ENCODE measurements around the gene PRKG2. TPM values are rescaled to one million over a fixed set of nuclear protein-coding genes. Genes with fewer than 3 reads are reported as not detected.
"Not testable (repeated sequence)": the region's sequence is repeated elsewhere in the genome, so short reads cannot be mapped to it uniquely, and the experiment has no call there.

PRKG2 gene, protein sequence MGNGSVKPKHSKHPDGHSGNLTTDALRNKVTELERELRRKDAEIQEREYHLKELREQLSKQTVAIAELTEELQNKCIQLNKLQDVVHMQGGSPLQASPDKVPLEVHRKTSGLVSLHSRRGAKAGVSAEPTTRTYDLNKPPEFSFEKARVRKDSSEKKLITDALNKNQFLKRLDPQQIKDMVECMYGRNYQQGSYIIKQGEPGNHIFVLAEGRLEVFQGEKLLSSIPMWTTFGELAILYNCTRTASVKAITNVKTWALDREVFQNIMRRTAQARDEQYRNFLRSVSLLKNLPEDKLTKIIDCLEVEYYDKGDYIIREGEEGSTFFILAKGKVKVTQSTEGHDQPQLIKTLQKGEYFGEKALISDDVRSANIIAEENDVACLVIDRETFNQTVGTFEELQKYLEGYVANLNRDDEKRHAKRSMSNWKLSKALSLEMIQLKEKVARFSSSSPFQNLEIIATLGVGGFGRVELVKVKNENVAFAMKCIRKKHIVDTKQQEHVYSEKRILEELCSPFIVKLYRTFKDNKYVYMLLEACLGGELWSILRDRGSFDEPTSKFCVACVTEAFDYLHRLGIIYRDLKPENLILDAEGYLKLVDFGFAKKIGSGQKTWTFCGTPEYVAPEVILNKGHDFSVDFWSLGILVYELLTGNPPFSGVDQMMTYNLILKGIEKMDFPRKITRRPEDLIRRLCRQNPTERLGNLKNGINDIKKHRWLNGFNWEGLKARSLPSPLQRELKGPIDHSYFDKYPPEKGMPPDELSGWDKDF
- 1 to 10 TPM in 2 of 3 donors, under 1 TPM in 1; 0.99 to 2.7 (median 2.0) TPM for polyA plus RNA-seq (ENCODE audit: insufficient read length in 3 of 3)

DNA sequence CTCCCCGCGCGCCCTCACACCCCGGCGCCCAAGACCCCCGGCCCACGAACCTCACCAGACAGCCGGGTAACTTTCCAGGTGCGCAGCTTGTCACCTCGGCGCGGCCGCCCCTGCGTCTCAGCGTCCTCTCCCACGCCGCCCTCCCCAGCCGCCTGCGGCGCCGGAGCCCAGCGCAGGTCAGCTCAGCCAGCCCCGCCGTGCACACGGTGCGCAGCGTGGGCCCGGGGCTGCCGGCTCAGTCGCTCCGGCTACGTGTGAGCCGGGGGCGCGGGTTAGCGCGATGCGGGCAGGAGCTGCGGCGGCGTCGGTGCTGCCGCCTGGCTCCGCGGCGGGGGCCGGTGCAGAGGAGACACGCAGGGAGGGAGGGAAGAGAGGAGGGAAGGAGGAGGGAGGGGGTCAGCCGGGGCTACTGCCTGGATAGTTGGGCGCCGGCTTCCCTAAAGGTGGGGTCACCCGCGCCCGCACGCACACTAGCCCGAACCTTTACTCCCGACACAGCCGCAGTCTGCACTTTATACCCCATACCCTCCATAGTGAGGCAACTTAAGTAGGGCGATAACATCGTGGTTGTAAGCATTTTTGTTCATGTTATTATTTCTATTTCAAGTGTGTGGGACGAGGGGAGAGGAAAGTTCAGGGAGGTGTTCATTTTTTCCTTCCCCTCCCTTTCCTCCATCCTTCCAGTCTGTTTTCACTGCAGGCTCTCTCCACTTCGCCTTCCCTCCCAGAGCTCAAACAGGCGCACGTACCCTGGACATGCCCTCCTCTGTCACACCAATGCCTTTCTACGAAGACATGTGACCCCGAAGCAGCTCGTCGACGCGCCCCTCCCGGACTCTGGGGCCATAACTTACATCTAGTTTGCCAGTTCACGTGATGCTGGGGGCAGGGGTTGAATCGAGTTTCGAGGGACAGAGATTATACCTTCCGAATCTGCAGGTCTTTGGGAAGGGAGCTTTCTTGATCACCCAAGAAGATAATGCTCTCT is at the start of gene PRKG2:
Gene PRKG2 (minus strand): TSS at position 342 of the 988 bp plus-strand sequence. CDS start 10,175 bp downstream, outside the sequence.
- peak in 1 of 3 donors; percentile 7 for DNase-seq (ENCODE audit: low read depth in 3 of 3, low spot score in 2 of 3)

DNA sequence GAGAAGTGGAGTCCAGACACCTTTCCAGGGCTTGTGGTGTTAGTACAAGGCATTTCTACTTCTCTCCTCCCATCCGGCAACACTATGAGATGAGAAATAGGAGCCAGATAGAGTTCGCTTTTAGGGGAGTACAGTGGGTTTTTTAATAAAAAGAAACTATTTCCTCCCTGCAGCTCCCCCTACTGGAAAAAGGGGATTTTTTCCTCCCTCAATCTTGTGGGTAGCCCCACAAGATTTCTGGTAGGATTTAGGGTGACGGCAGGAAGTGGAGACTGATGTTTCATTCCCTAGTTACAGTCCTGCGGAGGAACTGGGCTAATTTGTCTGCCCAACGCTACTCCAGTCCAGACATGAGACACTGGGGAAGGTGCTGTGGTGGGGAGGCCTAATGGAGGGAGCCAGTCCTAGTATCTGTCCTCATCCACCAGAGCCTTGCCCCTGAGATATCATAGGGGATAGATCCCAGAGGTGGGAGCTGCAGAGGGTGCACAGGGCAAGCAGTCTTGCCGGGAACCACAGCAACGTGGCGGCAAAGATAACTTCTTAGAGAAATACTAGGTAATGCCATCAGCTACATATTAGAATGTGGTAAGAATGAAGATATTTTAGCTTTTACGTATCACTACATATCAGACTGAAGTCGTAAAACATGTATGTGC is 45.5 kb upstream of the PRKG2 start:
- no peak for DNase-seq (ENCODE audit: low read depth in 3 of 3, low spot score in 2 of 3)

DNA sequence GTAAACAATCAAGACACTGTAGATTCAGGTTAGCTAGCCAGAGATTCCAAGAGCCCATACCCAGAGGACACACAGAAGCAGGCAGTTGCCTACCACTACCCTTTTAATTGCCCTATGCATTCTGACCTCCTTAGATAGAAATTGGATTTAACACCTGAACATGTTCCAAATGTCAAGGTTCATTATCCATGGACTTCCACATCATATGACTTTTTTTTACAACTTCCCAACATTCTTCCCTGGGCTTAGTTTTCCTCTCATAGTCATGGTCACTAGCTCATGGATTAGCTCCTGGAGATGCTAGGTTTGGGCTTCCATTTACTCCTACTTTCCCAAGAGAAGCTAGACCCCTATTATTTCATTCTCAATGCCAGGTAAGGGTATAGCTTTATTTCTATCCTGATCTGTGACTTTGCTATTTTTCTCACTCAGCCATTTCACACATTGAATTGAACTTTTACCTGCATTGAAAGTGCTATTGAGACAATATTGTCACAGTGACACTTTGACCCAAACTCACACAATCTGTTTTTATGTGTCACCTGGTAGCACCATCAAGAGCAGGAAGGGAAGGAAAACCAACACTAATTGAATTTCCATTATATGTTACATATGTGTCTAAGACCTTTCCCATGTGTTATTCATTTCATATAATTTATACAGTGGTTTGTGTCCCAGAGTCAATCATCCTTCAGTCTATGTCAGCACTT is 44.0 kb upstream of the PRKG2 start:
- no peak for DNase-seq (ENCODE audit: low read depth in 3 of 3, low spot score in 2 of 3)

DNA sequence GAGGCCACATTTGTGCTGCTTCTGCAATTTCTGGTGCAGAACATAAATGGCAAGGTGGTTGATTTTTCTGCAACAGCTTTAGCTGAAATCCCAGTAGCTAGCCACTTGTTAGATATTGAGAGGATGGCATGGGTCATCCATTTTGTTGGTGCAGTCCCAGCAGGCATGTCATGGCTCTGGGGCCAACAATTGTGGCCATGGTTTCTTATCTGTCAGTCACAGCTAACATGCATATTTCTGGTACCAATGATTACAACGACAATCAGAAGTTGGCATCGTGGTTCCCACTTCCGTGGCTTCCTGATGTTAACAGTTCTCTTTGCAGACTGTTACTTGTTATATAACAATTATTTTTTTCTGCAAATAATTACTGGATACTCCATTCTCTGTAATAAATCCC is 42.8 kb upstream of the PRKG2 start:
- DNase-seq (ENCODE audit: low read depth in 3 of 3, low spot score in 2 of 3): no peak

DNA sequence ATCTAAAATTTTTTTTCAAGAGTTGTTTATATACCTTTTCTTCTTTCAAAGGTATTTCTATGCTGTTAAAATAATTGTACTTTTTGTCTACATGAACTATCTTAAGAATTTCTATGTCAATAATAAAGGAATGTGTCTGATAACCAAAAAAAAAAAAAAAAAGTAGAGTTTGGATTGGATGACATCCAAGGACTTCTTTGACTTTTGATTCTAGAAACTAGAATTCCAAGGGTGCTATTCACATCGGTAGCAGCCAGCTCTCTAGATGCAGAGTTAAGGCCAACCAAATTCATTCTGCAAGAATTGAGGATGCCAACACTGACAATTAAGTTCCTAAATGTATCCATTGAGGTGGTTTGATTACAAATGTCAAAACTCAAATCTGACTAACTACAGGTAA is 42.0 kb upstream of the PRKG2 start:
- no peak for DNase-seq (ENCODE audit: low read depth in 3 of 3, low spot score in 2 of 3)

DNA sequence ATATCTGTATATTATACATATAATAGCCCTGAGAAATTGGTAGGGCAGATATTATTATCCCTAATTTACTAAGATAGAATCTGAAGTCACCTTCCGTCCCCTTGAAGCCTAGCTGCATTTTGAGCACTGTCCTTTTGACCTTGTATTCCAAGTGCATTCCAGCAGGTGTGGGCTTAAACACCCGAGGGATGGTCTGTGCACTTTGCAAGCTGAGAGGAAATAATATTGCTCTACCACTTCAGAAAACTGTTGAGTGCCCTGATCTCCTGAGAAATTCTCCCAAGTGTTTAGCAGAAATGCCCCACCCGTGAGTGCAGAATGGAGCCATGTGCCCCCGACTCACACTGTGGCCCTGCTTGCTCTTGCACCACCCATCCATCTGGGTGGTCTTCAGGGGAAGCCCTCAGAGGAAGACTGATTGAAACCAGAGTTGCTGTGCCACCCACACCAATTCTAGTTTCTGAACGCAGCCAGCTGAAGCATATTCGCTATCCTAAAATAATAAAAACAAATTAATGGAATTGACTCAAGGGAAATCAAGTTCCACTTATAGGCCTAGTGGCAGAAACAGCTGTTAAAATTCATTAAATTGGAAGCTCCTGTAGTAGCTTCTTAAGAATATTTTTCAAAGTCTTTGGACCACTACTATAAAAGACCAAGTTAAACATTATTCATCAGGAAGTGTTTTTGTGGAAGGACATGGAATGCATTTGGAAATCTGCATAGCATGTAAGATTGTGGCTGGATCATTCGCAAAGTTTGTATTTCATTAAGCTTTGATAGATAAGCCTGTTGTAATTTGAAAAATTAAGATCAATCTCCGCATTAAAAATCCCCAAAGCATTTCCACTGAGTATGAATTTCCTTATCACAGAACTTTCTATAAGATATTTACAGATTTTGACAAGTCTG is 41.3 kb upstream of the PRKG2 start:
- no peak for DNase-seq (ENCODE audit: low read depth in 3 of 3, low spot score in 2 of 3)

DNA sequence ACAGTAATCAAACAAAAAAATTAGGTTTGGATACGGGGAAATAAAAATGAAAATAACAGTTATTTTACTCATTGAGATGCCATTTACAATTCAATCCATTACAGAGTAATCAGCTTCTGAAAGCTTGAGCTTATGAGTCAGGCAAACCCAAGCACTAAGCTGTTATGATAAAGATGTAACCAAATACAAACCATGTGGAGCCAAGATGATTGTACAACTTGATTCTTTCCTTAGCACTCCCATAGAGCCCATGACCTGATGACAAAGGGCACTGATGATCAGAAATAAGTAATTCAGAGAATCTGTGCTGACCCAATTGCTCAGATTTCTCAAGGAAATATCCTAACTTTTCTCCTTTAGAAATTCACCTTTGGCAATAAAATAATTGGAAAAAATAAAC is 40.5 kb upstream of the PRKG2 start:
- no peak for DNase-seq (ENCODE audit: low read depth in 3 of 3, low spot score in 2 of 3)

DNA sequence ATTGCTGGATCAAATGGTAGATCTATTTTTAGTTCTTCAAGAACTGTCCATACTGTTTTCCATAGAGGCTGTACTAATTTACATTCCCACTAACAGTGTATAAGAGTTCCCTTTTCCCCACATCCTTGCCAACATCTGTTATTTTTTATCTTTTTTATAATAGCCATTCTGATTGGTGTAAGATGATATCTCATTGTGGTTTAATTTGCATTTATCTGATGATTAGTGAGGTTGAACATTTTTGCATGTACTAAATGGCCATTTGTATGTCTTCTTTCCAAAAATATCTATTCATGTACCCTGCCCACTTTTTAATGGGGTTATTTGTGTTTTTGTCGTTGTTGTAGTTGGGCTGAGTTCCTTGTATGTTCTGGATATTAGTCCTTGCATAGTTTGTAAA is 35.4 kb upstream of the PRKG2 start:
- no peak for DNase-seq (ENCODE audit: low read depth in 3 of 3, low spot score in 2 of 3)

DNA sequence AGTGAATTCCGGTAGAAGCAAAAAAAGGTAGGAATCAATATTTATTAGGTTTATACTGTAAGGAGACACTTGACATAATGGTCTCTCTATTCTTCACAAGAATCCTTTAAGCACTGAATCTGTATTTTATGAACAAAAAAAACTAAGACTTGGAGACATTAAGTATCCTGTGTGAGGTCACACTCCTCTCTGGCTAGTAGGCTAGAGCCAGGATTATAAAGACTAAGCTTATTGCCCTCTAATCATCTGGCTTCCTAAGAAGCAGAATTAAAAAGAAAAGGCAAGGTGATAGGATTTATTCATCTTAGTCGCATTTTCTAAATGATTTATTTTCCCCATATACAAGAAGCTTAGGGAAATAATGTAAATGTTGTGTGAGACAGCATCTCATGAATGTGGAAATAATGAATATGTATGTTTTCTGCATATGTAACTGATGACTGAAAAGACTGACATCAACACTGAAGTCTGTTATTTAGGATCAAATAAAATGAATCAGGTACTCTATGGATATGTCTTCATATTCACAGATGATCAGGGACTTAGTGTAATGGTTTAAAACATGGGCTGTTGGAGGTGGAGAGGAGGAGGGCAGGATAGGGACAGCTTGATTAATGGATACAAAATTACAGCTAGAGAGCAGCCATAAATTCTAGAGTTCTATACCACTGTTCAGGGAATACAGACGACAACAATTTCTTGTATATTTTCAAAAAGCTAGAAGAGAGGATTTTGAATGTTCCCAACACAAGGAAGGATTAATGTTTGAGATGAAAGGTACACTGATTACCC is 30.4 kb upstream of the PRKG2 start:
- no peak for DNase-seq (ENCODE audit: low read depth in 3 of 3, low spot score in 2 of 3)

DNA sequence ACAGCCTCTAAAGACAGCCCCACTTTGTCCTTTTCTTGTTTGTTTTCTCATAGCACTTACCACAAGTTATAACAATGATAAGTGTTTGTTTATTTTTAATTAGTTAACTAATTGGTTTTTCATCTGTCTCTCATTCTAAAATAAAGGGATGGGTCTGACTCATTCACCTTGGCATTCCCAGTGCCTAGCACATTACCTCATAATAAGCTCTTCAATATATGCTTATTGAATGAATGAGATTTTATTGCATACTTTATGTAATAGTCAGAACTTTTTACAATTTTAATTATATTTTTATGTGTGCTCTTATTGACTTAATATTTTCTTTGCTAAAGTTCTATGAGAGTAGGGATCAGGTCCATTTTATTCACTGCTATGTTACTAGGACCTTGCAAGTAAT is 22.8 kb upstream of the PRKG2 start:
- no peak for DNase-seq (ENCODE audit: low read depth in 3 of 3, low spot score in 2 of 3)

DNA sequence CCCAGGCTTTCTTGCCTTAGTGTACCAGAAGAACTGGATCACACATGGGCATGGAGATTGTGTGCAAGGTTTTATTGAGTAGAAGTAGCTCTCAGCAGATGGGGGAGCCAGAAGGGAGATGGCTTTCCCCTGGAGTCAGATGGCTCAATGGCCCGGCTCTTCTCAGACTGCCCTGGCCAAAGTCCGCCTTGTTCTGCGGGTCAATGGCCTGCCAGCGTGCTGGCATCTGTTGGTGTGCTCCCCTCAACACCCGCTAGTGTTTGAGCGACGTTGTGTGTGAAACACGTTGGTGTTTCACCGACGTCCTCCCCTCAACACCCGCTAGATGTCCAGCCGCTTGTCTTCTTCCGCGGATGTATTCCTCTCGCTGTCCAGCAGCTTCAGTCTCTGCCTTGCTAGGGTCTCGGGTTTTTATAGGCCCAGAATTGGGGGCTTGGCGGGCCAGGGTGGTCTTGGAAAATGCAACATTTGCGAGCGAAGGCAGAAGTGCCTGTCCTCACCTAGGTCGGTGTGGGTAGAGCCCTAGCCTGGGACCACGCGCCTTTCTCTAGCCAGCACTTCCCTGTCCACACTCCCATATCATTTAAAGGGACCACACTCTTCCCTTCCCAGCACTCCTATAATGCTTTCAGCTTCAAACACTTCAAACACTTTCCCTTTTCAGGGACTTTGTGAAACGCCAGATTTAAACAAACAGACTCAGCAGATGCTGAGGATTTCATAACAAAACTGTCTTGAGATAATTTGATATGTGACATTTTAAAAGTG is 21.1 kb upstream of the PRKG2 start:
- no peak for DNase-seq (ENCODE audit: low read depth in 3 of 3, low spot score in 2 of 3)

DNA sequence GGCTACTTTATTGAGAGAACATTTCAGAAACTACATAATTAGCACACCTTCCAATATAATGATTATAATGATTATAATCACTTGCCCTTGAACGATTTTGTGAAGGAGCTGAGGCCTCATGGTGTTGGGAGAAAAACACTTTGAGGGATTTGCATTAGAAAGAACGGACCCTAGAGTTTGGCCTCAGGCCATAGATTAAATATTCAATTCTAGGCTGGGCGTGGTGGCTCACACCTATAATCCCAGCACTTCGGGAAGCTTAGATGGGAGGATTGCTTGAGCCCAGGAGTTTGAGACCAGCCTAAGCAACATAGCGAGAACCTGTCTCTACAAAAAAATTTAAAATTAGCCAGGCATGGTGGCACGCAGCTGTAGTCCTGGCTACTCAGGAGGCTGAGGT is 12.9 kb upstream of the PRKG2 start:
- no peak for DNase-seq (ENCODE audit: low read depth in 3 of 3, low spot score in 2 of 3)

DNA sequence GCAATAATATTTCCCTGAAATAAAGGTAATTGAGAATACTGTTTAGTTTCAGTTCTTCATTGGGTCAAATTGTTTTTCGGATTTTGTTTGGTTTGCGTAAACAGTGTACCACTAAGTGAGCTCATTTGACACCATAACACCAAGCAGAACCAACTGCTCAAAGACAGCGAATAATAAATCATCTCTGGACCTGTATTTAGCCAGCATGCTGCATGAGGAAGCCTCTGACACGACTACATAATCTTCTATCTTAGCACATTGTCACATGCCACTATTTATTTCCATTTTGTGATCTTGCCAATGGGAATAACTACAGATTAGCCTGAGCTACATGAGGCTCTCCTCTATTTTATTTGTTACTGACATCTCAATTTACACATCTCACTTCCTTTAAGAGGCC is 12.1 kb upstream of the PRKG2 start:
- no peak for DNase-seq (ENCODE audit: low read depth in 3 of 3, low spot score in 2 of 3)

DNA sequence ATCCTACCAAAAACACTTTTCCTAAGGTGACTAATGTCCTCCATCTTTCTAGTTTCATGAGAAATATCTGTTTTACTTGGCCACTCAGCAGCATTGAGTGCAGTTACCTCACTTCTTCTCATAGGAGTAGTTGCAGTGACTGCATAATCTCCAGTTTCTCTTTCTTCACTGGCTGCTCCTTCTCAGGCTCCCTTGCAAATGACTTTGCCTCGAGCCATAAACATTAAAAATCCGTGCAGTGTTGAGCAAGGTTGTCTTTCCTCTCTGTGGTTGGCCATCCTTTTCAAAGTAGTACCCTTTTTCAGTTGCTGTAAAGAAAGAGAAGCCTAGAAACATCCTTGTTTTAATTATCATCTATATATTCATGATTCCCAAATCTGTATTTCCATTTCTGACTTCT is 10.2 kb upstream of the PRKG2 start:
- DNase-seq (ENCODE audit: low read depth in 3 of 3, low spot score in 2 of 3): no peak

DNA sequence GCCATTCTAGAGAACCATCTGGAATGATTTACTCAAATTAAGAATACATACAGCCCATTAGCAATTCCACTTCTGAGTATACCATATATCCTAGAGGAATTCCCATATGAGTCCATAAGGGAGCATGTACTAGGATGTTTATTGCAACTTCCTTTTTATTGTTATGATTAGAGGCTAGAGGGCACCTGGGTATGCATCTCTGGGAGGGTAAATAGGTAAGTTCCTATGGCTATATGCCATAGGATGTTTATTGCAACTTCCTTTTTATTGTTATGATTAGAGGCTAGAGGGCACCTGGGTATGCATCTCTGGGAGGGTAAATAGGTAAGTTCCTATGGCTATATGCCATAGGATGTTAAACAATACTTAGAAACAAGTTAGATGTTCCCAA is 7.1 kb upstream of the PRKG2 start:
- not testable (repeated sequence) for DNase-seq (ENCODE audit: low read depth in 3 of 3, low spot score in 2 of 3)

DNA sequence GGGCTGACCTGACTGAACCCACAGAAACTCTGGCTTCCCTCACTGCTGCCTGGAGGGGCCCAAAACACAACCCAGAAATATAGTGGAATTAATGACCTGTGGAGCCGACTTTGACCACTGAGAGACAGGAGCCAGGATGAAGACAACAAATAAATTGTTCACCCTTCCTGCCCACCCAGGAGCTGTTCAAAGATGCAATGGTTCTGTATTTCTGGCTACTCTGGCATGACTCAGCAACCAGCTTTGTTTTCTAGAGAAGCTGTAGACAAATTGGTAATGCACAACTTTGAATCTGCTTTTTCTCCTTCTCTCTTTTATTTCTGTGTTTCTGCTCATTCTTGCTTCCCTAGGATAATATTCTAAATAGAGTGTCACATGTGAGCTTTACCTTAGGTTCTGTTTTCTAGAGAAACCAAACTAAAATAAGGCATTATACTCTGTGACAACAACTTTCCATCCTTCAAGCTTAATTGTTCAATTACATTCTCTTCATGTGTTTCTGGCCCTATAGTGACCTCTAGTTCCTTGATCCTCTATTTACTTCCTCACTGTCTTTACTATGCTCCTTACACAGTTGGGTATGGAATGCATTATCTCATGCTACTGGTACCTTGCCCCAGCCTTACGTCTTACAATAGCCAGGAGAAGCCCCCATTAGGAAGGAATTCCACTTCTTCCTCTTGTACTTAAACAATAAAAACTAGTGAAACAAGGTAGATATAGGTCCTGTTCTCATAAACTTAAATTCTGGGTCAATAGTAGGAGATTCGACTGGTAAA is 6.5 kb upstream of the PRKG2 start:
- no peak for DNase-seq (ENCODE audit: low read depth in 3 of 3, low spot score in 2 of 3)

All from right renal cortex interstitium (tissue), 3 donors.